ENCODE data around the gene ZNF443.

DNA sequence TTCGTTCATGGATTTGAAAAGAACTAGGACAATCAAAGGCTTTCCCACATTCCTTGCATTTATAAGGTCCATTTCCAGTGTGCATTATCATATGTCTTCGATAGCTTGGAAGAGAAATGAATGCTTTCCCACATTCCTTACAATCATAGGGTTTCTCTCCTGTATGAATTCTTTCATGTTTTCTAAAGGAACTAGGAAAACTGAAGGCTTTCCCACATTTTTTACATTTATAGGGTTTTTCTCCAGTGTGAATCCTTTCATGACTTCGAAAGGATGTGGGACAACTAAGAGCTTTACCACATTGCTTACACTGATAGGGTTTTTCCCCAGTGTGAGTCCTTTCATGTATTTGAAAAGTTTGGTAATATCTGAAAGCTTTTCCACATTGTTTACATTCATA lies 23.9 kb upstream of the ZNF443 start:
- TF ChIP-seq TAF1 (IDR thresholded peaks at IDR 0.05; ENCODE audit: low read depth) (no peak), RAD21 (IDR thresholded peaks at IDR 0.05; ENCODE audit: low read depth) (no peak), NFIC (IDR thresholded peaks at IDR 0.05) (no peak)
- TF ChIP-seq, protein P1, sequence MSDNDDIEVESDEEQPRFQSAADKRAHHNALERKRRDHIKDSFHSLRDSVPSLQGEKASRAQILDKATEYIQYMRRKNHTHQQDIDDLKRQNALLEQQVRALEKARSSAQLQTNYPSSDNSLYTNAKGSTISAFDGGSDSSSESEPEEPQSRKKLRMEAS (IDR thresholded peaks at IDR 0.05): no peak
- TF ChIP-seq, protein P2, sequence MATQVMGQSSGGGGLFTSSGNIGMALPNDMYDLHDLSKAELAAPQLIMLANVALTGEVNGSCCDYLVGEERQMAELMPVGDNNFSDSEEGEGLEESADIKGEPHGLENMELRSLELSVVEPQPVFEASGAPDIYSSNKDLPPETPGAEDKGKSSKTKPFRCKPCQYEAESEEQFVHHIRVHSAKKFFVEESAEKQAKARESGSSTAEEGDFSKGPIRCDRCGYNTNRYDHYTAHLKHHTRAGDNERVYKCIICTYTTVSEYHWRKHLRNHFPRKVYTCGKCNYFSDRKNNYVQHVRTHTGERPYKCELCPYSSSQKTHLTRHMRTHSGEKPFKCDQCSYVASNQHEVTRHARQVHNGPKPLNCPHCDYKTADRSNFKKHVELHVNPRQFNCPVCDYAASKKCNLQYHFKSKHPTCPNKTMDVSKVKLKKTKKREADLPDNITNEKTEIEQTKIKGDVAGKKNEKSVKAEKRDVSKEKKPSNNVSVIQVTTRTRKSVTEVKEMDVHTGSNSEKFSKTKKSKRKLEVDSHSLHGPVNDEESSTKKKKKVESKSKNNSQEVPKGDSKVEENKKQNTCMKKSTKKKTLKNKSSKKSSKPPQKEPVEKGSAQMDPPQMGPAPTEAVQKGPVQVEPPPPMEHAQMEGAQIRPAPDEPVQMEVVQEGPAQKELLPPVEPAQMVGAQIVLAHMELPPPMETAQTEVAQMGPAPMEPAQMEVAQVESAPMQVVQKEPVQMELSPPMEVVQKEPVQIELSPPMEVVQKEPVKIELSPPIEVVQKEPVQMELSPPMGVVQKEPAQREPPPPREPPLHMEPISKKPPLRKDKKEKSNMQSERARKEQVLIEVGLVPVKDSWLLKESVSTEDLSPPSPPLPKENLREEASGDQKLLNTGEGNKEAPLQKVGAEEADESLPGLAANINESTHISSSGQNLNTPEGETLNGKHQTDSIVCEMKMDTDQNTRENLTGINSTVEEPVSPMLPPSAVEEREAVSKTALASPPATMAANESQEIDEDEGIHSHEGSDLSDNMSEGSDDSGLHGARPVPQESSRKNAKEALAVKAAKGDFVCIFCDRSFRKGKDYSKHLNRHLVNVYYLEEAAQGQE (IDR thresholded peaks at IDR 0.05; ENCODE audit: low read depth): no peak
